Transverse colon (tissue), 4 donors: ENCODE measurements around the gene LDLRAD4. TPM values are rescaled to one million over a fixed set of nuclear protein-coding genes. Genes with fewer than 3 reads are reported as not detected.

Experiments used
- DNase-seq: peaks from one replicate; pipeline ENCODE4 v3.0.0-alpha.2; 2019
- H3K27ac ChIP-seq, 4 donors: fragments of 200-600 bp; sonication (generic); 2 replicates each; pipeline ENCODE4 v1.5.1; 2016 to 2018; ENCODE audit warnings: inconsistent platforms in 4 of 4
- H3K27me3 ChIP-seq: fragments of 200-600 bp; sonication (generic); 2 replicates; pipeline ENCODE4 v1.5.1; 2017; ENCODE audit warnings: inconsistent platforms
- H3K36me3 ChIP-seq, 4 donors: fragments of 200-600 bp; sonication (generic); 2 replicates each; pipeline ENCODE4 v1.5.1; 2017 to 2019; ENCODE audit warnings: inconsistent platforms in 4 of 4
- H3K4me1 ChIP-seq, 4 donors: fragments of 200-600 bp; sonication (generic); 2 replicates each; pipeline ENCODE4 v1.5.1; 2017 to 2020; ENCODE audit warnings: inconsistent platforms in 4 of 4
- H3K4me3 ChIP-seq, 4 donors: fragments of 200-600 bp; sonication (generic); 1 replicate in 1 of 4; 2 replicates in 3 of 4; pipeline versions ENCODE4 v1.5.1 to v1.6.1; 2017 to 2019; ENCODE audit warnings: inconsistent platforms in 4 of 4
- H3K9me3 ChIP-seq, 2 donors: fragments of 200-600 bp; sonication (generic); 2 replicates each; pipeline ENCODE4 v1.5.1; 2017 to 2019; ENCODE audit warnings: inconsistent platforms in 2 of 2
- CTCF ChIP-seq, 5 experiments: fragments of 200-600 bp in 3 of 5; fragments of 450-650 bp in 2 of 5; sonication (generic) in 3 of 5; IDR thresholded peaks; 1 replicate in 2 of 5; 2 replicates in 3 of 5; pipeline ENCODE4 v1.5.1; 2016 to 2017; ENCODE audit warnings: antibody characterized with exemption in 5 of 5, inconsistent platforms in 3 of 5, mild to moderate bottlenecking in 2 of 5, moderate library complexity in 1 of 5
- EP300 ChIP-seq: sonication (generic); formaldehyde crosslinking; IDR thresholded peaks from one replicate; pipeline ENCODE4 v1.6.1; 2017; ENCODE audit warnings: antibody characterized with exemption, low read depth
- POLR2A ChIP-seq: fragments of 450-650 bp; IDR thresholded peaks from one replicate; pipeline ENCODE4 v1.6.1; 2016; ENCODE audit warnings: antibody characterized with exemption, mild to moderate bottlenecking, moderate library complexity
- POLR2AphosphoS5 ChIP-seq, 3 donors: sonication (generic); formaldehyde crosslinking; IDR thresholded peaks; one replicate each; pipeline ENCODE4 v1.6.1; 2016; ENCODE audit warnings: antibody characterized with exemption in 3 of 3
- whole genome bisulfite sequencing, 2 donors: methylation state at CpG; one replicate each; pipeline ENCODE4 v1.1.5; 2018; ENCODE audit warnings: low coverage in 1 of 2; 5-methylcytosine and 5-hydroxymethylcytosine counted together
- in situ Hi-C, 4 donors: fragments of 200-750 bp; cut with MboI; loops; one replicate each; pipeline versions ENCODE4 v1.15.0 to v1.15.1; 2017; ENCODE audit warnings: low sequenced_read_pairs in 3 of 4, low pct_ligation_motif_present in 1 of 4, low pct_unique_long_range_greater_than_20kb in 1 of 4
- intact Hi-C: fragments of 100-400 bp; cut with DNase I; formaldehyde crosslinking; loops from one replicate; pipeline ENCODE4 v1.15.1; 2023; ENCODE audit warnings: low total_unique reads
- total RNA-seq, 4 donors: library from RNA; depleted of rRNA; stranded (reverse); fragments of >200 nt; gene quantifications; one replicate each; pipeline ENCODE4 v1.1.0, GENCODE V29; 2016

The LDLRAD4 gene
- total RNA-seq, 4 donors from 2014 or later = 34.8 to 277 (median 60.6) TPM

GRCh38 chr18:13320096-13320495 lies 101.5 kb downstream of the LDLRAD4 start:
- Histone ChIP-seq H3K9me3 (peaks cover 10 to 12% of the 10 kb centered on the region in 2 donors), H3K27me3 (no peaks in the 10 kb centered on the region), H3K4me1 (no peaks in the 10 kb centered on the region), H3K36me3 (no peaks in the 10 kb centered on the region), H3K4me3 (no peak overlapping the region), H3K27ac (peak overlapping the region in 1 of 4 donors; percentile 61)
- no peak for DNase-seq
- intact Hi-C loops = no loop called here
- in situ Hi-C loops = no loop called here
- 88 to 92% methylated on average over 7 to 8 of the region's 8 CpGs for WGBS, 2 donors
- no peak for TF ChIP-seq EP300
- no peak for TF ChIP-seq CTCF (IDR thresholded peaks at IDR 0.05)
- no peak for TF ChIP-seq POLR2A
- no peak for TF ChIP-seq POLR2AphosphoS5 (IDR thresholded peaks at IDR 0.05)

- intact Hi-C loops = no loop called here
- Histone ChIP-seq H3K27ac (no peak overlapping the region), H3K36me3 (no peaks in the 10 kb centered on the region), H3K4me3 (no peak overlapping the region), H3K4me1 (no peaks in the 10 kb centered on the region), H3K9me3 (peaks cover 4 to 6% of the 10 kb centered on the region in 2 donors), H3K27me3 (no peaks in the 10 kb centered on the region)
- no peak for DNase-seq
- TF ChIP-seq POLR2A = no peak
- in situ Hi-C loops = no loop called here
- 86 to 87% methylated on average over 4 to 17 of the region's 17 CpGs for WGBS, 2 donors
Measured at GRCh38 chr18:13320891-13321425, 102.4 kb downstream of the LDLRAD4 start.

GRCh38 chr18:13321923-13322322 lies 103.4 kb downstream of the LDLRAD4 start:
- in situ Hi-C loops = no loop called here
- 49 to 60% methylated on average over 1 of the region's 1 CpG for WGBS, 2 donors
- DNase-seq = no peak

GRCh38 chr18:13323186-13323585 lies 104.6 kb downstream of the LDLRAD4 start:
- H3K4me3 ChIP-seq = no peak overlapping the region
- WGBS, 2 donors = 87 to 90% methylated on average over 9 of the region's 9 CpGs
- no peak for TF ChIP-seq EP300
- no peak for TF ChIP-seq POLR2AphosphoS5 (IDR thresholded peaks at IDR 0.05)
- no peak for TF ChIP-seq CTCF (IDR thresholded peaks at IDR 0.05)
- TF ChIP-seq POLR2A = no peak
- no peaks in the 10 kb centered on the region for H3K4me1 ChIP-seq
- intact Hi-C loops = no loop called here
- no peaks in the 10 kb centered on the region for H3K36me3 ChIP-seq
- no peak overlapping the region for H3K27ac ChIP-seq
- no peak for DNase-seq
- no peaks in the 10 kb centered on the region for H3K9me3 ChIP-seq
- in situ Hi-C loops = no loop called here
- no peaks in the 10 kb centered on the region for H3K27me3 ChIP-seq

More at GRCh38 chr18:13321923-13322322, 103.4 kb downstream of the LDLRAD4 start:
- H3K4me3 ChIP-seq = no peak overlapping the region
- TF ChIP-seq EP300 (no peak), POLR2AphosphoS5 (IDR thresholded peaks at IDR 0.05) (no peak), POLR2A (no peak), CTCF (IDR thresholded peaks at IDR 0.05) (no peak)
- no peaks in the 10 kb centered on the region for H3K36me3 ChIP-seq
- intact Hi-C loops = no loop called here
- no peaks in the 10 kb centered on the region for H3K27me3 ChIP-seq
- no peak overlapping the region for H3K27ac ChIP-seq
- H3K4me1 ChIP-seq = no peaks in the 10 kb centered on the region
- H3K9me3 ChIP-seq = no peaks in the 10 kb centered on the region

GRCh38 chr18:13324880-13325279 lies 106.3 kb downstream of the LDLRAD4 start:
- Histone ChIP-seq H3K4me3 (no peak overlapping the region), H3K4me1 (no peaks in the 10 kb centered on the region), H3K27ac (no peak overlapping the region), H3K9me3 (no peaks in the 10 kb centered on the region), H3K36me3 (no peaks in the 10 kb centered on the region), H3K27me3 (no peaks in the 10 kb centered on the region)
- intact Hi-C loops (no loop called here), in situ Hi-C loops (loop anchor here in 1 of 4 donors (25.0 kb wide), 1 partner anchor 88 kb away; no protein-coding TSS in a partner anchor)
- TF ChIP-seq EP300 (no peak), CTCF (IDR thresholded peaks at IDR 0.05) (no peak), POLR2AphosphoS5 (IDR thresholded peaks at IDR 0.05) (no peak), POLR2A (no peak)
- no peak for DNase-seq
- 76 to 80% methylated on average over 6 to 8 of the region's 8 CpGs for WGBS, 2 donors
